HG02571 (cell line): ENCODE data around the gene PAX2.

Experiments
- ATAC-seq: cut with Tn5 transposase; IDR thresholded peaks from one replicate; pipeline ENCODE4 v1.9.1; 2021; ENCODE audit warnings: mild to moderate bottlenecking, moderate library complexity; ENCODE audit not compliant: unreplicated experiment

The PAX2 gene

DNA sequence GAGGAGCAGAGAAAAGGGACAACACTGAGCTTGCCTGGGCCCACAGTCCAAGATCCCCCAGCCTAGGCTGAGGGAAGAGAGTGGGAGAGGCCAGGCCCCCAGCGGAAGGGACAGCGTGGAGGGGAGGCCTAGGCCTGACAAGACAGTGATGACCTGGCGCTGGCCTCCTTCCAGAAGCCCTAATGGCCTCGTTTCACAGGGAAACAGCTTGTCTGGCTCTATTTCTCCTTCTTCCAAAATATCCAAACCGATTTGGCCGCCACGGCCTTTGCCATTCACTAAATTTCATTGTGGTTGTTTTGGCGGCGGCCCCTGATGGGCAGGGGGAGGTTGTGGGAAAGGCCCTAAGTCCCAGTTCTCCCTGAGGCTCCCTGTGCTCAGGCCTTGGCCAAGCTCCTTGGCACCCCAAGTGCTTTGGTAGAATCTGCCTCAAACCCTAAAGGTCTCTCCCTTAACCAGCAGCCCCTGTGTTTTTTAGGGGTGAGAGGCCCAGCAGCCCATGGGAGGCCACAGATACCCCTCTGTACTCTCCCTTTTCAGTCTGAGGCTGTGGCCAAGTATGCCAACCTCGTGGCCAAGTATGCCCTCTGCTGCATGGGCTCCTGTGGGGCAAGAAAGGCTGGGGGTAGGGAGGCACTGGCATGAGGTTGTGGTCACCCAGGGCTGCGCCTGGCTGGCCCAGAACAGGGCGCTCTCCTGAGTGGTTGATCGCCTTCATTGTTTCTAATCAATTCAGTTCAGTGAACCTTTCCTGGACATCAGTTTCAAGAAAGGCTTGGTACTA is 37.3 kb downstream of the PAX2 start:
- ATAC-seq = no peak

DNA sequence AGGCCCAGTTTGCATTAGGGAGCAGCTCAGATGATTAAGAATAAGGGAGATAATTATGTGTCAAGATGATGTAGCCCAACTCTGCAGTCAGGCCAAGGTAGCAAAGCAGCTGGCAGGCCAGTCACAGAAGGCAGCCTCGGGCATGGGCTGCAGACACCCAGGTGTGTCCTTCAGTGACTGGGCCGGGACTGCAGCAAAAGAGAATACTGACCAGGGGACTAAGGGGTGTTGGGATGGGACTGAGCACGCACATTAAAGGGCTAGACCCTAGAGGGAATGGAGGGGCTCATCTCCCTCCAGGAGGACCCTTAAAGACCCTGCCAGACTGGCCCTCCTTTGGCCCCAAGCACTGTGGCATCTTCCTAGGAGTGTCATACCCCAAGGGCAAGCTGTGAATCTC is 38.7 kb downstream of the PAX2 start:
- ATAC-seq = no peak

DNA sequence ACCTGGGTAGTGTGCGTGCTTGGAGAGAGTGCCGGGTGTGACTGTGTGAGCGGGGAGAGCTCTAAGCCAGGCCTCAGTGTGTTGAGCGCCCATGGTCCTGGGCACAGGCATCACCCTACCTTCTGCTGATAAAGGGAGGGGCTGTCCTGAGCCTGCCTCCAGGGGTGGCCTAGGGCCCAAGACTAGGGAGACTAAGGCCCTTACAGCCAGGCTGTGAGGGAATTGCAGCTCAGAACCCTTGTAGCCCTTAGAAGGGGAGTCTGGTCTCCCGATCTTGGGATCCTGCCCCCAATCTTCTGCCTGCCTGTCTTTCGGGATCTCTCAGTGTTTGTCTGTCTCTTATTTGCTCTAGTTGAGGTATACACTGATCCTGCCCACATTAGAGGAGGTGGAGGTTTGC is 41.2 kb downstream of the PAX2 start:
- ATAC-seq = no peak

DNA sequence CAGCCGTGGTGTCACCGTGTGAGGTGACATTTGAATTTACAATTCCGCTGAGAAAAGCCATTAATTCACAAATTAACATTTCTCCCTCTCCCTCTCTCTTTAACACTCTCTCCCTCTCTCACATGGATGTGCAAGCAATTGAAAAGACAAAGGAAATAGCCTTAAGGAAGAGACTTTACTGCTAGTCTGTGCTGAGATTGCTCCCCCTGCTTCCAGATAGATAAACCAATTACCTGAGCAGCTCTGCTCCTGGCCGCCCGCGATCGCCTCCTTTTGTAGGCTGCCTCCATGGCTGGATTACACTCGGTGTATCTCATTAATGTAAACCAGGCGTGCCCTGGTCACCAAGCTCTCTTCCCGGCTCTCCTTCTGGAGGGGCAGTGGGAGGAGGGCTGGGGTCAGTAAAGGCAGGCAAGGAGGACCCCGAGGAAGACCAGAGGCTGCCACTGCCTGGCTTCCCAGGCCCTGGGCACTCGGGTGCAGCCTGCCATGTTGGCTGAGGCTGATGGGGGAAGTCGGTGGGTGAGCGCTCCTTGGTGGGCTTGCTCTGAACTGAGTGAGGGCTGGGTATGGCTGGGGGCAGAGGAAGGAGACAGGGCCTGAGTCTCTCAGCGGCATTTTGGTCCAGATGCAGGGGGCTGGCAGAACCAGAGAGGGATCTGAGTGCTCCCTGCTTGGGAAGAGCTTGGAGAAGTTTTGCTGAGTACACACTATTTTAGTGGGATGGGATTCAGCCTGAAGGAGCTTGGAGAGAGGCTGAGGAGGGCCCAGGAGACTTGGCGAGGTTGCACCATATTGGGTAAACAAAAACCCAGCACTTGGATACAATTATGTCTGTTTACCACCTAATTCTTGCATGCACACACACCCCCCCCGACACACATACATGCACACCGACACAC is 42.9 kb downstream of the PAX2 start:
- no peak for ATAC-seq

DNA sequence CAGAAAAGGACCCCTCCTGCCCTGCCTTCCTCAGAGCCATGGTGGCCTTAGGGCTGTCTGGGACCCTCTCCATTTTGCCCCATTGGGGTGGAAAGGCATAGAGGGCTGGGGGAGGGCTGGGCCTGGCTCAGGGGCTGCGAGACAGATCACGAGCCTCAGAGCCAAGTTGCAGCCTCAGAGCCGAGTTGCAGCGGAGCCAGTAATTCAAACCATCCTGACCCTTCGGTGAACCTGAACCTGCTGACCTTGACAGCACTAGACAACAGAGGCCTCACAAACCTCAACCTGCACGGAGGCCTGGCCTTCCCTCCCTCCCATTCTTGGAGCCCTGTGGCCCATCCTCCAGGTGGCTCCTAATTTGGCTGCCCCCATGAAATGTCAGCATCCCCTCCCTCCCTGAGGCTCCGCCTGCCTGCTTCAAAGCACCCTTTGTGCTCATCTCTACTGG is 45.4 kb downstream of the PAX2 start:
- ATAC-seq = no peak

DNA sequence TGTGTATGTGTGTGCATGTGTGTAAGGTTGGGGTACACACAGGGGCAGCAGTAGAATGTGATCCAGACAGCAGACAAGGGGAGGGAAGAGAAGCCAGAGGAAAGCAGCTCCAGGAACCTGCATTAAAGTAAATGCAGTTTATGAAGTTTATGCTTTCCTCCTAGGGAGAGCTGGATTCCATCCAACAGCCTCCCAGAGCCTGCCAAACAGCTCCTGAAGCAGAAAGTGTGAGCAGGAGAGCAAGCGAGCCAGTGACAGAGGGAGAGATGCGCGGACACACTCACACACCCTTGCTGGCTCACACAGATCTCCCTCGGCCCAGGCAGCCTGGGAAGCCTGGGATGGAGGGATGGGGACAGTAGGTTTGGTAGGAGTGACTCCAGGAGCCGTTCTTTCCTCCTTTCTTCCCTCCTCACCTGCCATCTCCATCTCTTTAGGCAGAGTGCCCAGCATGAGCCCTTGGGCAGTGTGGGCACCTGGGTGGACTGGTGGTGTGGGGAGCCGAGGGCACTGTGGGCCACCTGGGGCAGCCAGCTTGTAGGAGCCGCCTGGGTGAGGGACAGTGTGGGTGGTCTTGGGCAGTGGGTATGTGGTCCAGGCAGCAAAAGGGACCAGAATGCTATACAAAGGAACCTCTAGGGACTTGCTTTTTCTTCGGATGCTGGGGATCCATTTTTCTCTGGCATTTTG is 46.1 kb downstream of the PAX2 start:
- ATAC-seq = no peak

DNA sequence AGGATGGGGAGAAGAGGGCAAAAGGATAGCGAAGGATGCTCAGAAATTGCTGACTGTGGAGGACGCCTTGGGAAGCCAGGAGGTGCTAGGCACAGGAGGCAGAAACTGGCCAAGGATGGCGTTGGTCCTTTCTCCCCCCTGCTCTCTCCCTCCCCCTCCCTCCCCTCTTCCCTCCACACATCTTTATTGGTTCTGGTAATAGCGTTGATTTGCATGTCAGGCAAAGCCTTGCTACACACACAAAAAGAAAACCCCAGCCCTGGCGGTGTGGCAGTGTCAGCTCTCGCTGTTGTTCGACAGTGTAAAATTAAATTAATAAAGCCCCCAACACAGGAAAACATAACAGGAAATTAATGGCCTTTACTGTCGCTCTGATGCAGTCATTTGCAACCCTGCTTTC is 47.2 kb downstream of the PAX2 start:
- no peak for ATAC-seq

DNA sequence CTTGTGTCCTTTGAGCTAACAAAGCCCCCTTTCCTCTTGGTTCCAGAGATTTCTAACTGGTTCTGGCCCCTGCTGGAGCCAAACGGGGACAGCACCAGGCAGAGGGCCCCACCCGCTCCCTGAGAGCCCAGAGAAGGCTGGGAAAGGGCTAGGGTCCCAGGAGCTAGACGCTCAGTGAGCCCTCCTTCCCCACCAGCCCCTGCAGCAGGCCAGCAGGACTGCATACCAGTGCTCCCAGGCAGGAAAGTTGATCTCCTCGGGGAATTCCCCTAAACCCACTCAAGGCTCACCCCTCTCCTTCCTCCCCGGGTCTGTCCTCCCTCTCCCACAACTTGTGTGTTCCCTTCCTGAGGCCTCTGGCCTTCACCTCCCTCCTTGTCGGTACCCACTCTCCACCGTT is 47.7 kb downstream of the PAX2 start:
- ATAC-seq = no peak

DNA sequence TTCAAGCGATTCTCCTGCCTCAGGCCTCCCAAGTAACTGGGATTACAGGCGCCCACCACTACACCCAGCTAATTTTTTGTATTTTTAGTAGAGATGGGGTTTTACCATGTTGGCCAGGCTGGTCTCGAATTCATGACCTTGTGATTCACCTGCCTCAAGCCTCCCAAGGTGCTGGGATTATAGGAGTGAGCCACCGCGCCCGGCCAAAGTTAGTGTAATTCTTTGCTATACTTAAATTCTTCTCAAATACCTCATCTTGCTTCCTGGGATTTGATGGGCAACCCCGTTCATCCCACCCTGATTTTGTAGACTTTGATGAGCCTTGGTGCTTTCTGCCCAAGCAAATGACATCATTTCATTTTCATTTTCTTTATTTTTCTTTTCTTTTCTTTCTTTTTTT is 54.5 kb downstream of the PAX2 start:
- no peak for ATAC-seq

DNA sequence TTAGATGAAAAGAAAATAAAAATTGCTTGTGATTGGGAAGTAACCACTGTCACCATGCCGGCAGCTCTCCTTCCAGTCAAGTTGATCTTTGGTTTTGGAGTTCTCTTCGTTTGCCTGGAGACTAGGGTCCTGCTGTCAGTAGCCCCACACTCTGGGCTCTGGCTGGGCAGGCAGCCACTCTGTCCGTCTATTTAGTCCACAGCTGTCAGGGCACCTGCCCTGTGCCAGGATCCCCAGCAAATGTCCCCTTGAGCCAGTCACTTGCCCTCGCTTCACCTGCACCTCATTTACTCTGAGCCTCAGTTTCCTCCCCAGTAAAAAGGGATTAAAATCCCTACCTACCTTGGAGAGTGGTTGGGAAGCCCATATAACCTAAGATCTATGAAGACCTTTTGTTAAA is 55.5 kb downstream of the PAX2 start:
- no peak for ATAC-seq

DNA sequence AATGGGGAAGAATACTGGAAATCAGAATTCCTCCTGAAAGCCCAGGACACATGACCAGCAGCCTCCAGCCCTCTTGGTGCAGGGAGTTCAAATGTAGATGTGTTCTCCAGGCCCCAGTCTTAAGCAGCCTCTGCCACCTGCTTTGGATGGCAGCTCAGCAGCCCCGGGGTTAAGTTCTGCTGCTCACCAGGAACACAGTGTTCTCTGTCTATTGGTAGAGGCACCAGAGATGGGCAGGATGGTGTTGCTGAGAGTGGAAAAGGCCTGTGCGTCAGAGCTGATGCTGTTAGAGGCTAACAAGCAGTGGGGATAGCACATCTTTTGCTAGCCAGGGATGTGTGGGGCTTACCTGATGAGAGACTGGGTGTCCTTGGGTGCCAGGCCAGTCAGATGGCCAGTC is 56.8 kb downstream of the PAX2 start:
- ATAC-seq = no peak

DNA sequence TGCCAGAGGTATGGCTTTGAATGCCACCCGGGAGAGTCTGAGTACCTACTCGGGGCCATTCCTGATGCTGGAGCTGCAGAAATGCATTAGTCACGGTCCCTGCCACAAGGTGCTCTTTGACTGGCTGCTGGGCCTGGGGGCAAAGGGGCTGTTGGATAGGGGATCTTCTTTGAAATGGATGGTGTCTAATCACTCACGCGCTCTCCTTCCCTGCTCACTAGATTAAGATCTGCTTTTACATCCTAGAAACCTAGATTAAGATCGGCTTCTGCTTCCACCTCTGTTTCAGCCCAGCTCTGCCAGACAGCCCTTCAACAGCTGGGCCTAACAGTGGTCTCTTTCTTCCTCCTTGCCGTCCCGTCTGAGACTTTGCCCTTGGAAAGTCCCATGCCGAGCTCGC is 57.2 kb downstream of the PAX2 start:
- no peak for ATAC-seq

DNA sequence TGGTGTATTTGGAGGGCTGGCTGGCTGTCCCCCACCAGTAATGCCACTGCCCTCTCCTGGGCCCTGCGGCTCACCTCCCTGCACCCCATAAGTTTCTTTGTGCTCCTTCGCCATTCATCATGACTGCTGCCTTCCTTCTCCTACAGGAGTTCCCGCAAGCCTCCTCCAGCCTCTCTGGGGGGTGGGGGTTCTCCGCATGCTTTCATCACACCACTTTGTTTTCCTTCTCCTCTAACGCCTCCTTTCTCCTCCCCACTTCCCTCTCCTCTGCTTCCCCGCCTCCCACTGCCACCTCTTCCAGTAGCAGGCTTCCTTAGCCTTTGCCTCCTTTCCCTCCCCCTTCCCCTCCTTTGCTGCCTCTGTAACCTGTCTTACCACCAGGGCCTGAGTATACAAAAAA is 58.1 kb downstream of the PAX2 start:
- no peak for ATAC-seq

DNA sequence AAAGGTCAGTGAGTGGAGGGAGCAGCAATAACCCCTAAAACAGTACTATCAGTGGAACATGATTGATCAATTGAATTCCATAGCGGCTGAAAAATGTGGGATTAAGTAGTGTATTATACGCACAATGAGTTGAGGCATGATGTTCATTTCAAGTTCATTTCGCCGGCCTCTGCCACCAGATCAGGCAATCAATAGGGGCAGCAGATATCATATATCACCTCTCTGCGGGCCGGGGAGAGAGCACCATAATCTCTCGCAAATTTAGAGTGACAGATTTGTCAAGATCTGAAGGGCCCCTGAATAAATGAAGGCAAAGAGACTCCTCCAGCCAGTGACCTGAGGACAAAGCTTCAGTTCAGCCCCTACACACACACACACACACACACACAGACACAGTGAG is 58.5 kb downstream of the PAX2 start:
- no peak for ATAC-seq

DNA sequence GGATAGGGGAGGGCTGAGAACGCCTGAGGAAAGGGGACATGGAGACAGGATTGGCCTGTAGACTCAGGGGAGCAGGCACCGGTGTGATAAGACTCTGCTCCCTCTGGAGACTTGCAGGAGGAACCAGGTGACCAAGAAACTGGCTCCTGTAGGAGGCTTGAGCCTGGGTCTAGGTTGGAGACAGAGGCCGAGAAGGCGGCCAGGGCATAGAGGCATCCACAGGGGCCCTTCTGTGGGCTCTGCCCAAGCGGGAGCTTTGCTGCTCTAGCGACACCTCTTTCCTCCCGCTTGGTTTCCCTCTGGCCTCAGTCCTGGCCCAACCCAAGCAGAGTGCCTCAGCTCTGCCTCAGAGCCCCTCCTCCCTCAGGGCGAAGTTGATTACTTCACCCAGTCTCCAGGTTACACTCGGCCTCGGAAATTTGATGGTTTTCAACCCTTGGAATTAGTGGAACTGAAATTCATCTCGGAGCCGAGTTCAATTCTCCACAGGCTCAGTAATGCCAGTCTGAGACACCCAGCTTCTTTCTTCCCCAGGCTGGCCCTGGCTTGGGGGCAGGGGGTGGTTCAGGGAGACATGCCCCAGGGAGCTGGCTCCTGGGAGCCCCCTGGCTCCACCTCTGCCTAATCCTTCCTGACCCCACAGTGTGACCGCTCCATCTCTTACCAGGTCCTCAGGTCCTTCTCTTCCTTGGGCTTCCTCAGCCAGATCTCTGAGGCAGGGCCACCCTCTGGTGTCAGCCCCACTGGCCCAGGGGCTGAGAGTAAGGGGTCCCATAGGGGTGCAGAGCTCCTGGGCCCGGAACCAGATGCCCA is 60.4 kb downstream of the PAX2 start:
- no peak for ATAC-seq

DNA sequence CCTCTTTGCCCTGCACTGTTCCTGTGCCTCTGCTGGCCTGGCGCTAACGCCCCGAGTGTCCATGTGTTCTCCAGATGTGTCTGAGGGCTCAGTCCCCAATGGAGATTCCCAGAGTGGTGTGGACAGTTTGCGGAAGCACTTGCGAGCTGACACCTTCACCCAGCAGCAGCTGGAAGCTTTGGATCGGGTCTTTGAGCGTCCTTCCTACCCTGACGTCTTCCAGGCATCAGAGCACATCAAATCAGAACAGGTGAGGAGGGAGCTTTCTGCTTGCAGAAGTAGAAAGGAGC is 60.9 kb downstream of the PAX2 start:
- no peak for ATAC-seq

DNA sequence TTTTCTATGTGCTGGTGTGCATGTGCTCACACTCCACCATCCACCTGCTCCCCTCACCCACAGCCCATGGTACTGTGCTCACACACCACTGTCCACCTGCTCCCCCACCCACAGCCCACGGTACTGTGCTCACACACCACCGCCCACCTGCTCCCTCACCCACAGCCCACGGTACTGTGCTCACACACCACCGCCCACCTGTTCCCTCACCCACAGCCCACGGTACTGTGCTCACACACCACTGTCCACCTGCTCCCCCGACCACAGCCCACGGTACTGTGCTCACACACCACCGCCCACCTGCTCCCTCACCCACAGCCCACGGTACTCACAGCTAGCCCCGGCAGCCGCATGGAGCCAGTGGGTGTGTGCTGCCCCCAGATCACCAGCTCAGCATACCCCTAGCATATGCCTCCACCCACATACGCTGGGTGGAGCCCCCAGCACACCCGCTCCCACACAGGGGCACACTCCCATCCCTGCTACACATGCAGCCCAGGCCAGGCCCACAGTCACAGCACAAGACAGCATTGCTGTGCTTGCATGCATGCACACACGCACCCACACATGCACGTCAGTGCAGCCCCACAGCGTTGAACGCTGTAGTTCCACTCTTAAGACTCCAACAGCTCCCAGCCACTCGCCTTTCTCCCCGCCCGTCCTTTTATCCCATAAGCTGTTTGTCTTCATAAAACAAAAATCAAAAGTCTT is 62.0 kb downstream of the PAX2 start:
- no peak for ATAC-seq

DNA sequence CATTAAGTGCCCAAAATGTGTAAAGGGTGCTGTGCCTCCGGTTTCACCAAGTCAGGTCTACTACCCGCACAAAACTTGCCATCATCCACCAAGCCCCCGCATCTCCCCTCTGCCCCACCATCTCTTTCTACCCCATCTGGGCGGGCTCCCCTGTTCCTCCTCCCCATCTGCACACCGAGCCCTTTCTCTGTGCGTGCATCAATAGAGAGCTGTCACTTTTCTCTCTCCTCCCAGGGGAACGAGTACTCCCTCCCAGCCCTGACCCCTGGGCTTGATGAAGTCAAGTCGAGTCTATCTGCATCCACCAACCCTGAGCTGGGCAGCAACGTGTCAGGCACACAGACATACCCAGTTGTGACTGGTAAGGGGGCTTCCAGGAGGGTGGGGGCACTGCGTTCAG is 63.5 kb downstream of the PAX2 start:
- ATAC-seq = no peak

DNA sequence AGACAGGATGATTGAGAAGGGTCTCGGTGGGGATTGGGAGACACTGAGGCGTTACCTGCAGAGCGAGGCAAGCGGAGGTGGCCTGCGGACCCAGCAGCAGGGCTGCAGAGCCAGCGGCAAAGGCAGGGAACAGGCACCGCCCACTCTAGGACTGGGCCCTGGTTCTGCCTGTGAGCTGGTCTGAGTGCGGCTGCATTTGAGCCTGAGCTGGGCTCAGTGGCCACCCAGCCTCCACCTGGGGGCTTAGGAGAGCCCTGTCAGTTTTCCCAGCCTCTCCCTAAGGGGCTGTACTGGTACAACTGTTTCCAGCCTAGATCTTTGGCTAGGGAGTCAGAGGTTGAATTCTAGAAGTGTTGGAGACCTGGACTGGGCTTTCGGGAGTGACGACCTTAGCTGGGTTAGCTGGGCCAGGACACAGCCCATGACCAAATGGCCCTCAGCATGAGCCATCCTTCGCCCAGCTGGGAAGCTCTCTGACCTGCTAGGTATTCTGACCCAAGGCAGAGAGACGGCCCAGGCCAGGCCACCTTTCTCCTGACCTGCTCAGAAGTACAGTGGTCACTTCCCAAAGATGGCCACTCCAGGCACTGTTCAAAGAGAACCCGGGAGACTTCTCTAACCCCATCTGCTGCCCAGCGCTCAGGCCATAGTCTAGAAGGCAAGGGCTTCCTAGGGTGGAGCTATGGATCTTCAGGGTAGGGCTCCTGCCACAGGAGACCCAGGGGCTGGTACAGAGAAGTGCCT is 64.9 kb downstream of the PAX2 start:
- ATAC-seq = no peak

DNA sequence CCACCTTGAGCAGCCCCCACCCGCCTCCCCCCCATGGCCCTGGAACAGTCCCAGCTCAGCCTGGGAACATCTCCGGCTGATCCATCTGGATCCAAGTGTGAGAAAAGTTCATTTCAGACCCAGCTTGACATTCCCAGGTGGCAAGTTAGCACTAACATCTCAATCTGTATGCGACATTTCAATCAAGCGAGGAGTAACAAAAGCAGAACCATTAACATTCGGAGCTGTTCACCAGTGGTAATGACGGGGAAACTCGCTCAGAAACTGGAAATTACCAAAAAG is 65.4 kb downstream of the PAX2 start:
- no peak for ATAC-seq
